Renal pelvis (tissue), 4 donors: ENCODE data around the gene ARL15. TPM values are rescaled to one million over a fixed set of nuclear protein-coding genes. Genes with fewer than 3 reads are reported as not detected.
A peak's percentile ranks its signal among the peaks of the same experiment; 100 is the strongest.

Experiments used
- DNase-seq: peaks from one replicate; pipeline ENCODE4 v3.0.0-alpha.2; 2013
- polyA plus RNA-seq, 3 donors: library from polyadenylated mRNA; unstranded; fragments of 120-200 nt; gene quantifications; one replicate each; pipeline ENCODE4 v1.2.1, GENCODE V29; 2013; ENCODE audit not compliant: insufficient read length in 3 of 3

Gene ARL15
- polyA plus RNA-seq, 3 donors = 27.0 to 29.0 (median 28.0) TPM

DNA sequence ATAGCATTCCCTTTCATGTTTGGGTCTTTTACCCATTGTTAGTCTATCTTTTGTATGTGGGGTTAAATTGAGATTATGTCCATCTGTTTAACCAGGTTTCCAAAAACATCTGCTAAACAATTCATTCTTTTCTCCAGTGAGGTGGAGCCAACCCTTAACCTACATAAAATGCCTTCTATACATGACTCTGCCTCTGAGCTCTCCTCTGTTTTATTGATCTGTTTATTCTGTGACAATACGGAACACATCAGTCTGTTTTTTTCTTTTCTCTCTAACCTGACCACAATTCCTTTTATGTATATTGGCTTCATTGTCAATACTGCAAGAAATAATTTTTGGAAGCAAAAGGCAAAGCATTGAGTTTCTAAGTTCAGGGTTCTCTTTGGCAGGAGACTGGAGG, 9.9 kb upstream of the ARL15 start:
- DNase-seq = no peak

GRCh38 chr5:54317511-54318260, 7.3 kb upstream of the ARL15 start:
- no peak for DNase-seq

GRCh38 chr5:54315736-54316528, 5.6 kb upstream of the ARL15 start:
- no peak for DNase-seq

DNA sequence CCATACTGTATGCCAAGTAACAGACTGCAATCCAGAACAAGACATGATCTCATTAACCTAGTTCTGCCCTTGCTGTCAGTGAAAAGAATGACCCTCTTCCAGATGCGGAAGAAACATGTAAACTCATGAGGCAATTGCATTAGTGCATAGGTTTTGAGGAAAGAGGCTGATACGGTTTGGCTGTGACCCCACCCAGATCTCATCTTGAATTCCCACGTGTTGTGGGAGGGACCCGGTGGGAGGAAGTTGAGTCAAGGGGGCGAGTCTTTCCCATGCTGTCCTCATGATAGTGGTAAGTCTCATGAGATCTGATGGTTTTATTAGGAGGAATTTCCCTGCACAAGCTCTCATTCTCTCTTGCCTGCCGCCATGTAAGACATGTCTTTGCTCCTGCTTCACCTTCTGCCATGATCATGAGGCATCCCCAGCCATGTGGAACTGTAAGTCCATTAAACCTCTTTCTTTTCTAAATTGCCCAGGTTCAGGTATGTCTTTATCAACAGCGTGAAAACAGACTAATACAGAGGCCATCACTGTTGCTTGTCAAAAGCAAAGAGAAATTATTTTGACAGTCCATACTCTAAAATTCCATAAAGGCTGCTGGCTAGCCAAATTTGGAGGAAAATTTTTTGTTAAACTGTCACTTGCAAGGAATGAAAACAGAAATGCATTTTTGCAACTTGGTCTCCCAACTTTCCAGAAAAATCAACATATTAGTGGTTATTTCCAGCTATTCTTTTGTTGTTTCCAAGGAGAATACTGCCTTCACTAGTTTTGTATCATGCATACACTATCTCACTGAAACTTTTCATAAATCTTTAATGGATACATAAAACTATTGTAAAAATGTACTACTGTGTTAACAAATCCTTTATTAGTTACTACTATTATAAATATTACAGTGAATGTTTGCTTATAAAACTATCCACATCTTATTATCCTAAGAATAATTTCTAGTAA, 3.2 kb upstream of the ARL15 start:
- DNase-seq = no peak

GRCh38 chr5:54312499-54312898, 2.1 kb upstream of the ARL15 start:
- DNase-seq = no peak

DNA sequence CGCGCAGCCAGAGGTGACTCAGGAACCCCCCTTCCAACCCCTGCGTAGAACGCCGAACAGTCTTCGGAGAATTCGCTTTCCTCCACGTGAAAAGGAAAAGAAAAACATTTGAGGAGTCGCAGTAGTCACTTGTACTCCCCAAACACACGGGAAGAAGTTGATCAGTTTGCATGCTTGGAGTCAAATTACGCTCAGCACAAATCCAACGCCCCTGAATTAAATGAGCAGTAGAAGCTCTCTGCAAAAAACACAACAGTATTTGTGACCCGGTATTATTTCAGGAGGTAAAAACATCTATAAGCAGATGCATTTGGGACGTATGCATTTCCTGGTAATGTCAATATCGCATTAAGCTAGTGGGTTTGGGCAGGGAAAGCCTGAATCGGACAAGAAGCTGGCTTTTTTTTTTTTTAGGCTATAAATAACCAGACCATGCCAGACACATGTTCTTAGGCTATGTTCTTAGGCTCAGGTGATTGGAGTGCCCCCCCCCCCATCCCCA, 854 bp upstream of the ARL15 start:
- DNase-seq = no peak

- DNase-seq = peak; percentile 42
These were observed 511 bp downstream of the ARL15 start for GRCh38 chr5:54309691-54310432.

DNA sequence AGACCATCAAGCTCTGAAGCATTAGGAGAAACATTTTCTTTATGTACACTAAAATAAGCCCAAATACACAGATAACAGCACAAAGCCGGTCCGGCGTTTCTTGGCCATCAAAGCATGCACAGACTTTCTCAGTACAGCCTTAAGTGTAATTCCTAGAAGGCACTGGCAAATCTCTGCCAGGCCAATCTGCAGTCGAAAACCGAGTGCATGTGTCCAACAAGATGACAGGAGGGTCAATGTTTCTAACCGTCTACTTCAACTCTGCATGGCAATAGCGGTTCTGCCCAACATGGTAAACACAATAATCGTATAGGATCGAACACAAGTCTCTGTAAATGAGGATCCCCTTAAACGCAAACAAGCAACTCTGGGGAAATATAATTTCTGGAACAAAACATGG, 1.1 kb downstream of the ARL15 start:
- DNase-seq = no peak

- no peak for DNase-seq
These were observed 2.8 kb downstream of the ARL15 start for GRCh38 chr5:54307583-54307982.

GRCh38 chr5:54306893-54307292, 3.5 kb downstream of the ARL15 start:
- DNase-seq = no peak

GRCh38 chr5:54305737-54306136, 4.6 kb downstream of the ARL15 start:
- no peak for DNase-seq

GRCh38 chr5:54304040-54304439, 6.3 kb downstream of the ARL15 start:
- DNase-seq = no peak

DNA sequence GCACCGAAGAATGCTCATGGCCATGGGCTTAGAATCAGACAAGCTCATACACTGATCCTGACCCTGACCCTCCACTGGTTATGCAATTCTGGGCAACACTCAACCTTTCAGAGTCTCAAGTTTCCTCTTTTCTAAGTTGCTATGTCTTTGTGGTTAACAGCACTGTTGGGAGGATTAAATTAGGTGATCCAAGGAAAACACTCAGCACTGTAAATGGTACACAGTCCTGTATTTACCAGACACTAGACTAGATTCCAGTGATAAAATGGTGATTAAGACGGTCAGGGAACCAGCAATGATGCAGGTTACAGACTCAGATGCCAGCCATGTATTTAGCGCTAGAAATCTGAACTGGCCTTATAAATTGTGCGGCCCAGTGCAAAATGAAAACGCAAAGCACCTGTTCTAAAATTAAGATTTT, 8.1 kb downstream of the ARL15 start:
- no peak for DNase-seq

DNA sequence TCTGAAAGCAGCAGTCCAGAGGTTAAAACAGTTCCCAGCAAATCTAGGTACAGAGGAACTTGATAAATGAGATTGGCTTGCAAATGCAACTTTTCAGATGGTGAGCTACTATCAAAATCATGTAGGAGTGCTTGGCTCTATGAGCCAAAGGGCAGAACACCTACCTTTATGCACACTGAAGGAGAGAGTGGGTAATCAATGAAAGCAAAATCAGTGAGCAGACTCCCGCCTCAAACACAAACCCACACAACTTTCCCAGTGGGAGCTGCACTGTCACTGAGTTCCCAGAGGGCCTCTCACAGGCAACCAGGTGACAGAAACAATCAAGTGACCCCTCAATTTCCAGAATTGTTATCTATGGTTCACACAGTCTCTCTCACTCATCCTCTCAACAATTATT, 8.5 kb downstream of the ARL15 start:
- no peak for DNase-seq

GRCh38 chr5:54301220-54301619, 9.2 kb downstream of the ARL15 start:
- no peak for DNase-seq

GRCh38 chr5:54298947-54299346, 11.4 kb downstream of the ARL15 start:
- DNase-seq = no peak

DNA sequence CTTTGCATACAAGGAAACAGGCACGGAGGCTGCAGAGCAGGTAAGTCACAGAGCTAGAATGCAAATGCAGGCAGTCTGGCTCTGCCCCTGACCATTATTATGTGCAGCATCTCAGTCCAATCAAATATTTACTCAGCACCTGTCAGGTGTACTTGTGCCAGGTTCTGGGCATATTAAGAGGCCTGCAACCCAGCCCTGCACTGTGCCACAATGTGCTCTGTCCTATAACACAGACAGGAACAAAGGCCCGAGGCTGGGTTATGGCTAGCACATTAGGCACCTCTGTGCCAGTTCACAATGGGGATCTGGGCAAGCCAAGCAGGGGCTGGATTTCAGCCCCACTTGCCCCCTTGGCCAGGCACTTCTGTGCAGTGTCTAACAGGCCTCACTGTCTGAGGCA, 14.0 kb downstream of the ARL15 start:
- DNase-seq = no peak

GRCh38 chr5:54295651-54296276, 14.6 kb downstream of the ARL15 start:
- no peak for DNase-seq

GRCh38 chr5:54294097-54294667, 16.2 kb downstream of the ARL15 start:
- no peak for DNase-seq

DNA sequence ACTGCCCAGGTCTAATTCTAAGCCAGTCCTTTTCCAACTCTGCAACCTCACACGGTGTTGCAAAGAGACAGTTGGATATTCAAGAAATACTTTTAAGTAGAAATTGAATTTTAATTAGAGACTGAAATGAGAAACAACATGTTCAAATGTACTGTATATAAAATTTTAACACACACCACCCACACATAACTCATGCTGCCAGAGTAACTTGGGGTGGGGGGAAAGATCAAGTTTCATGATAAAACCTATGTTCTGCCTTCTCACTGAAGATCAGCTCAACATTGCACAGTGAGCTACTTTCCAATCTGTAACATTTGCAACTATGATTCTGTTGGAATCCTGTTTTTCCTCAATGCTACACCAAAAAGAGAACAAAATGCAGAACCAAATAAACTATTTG, 17.5 kb downstream of the ARL15 start:
- no peak for DNase-seq
